SK-N-SH (cell line): ENCODE measurements around the gene C1QL4. TPM values are rescaled to one million over a fixed set of nuclear protein-coding genes. Genes with fewer than 3 reads are reported as not detected.

ENCODE experiments used
- CTCF ChIA-PET: fragments of 300-600, 350-600 bp; formaldehyde crosslinking; extraction: SDS; loops from one replicate; lab custom pipeline; 2021; lab: Yijun Ruan, JAX
- POLR2A ChIA-PET: fragments of 350-600 bp; sonication (Branson Sonifier 250); formaldehyde crosslinking; extraction: SDS; loops from one replicate; lab custom pipeline; 2020; ENCODE audit warnings: antibody characterized with exemption, inconsistent platforms; lab: Yijun Ruan, JAX
- DNase-seq: peaks from one replicate; pipeline ENCODE4 v3.0.0; 2012
- H2AFZ ChIP-seq: fragments of 200-600 bp; sonication (generic); 2 replicates; pipeline ENCODE4 v1.8.1; 2016; ENCODE audit warnings: antibody characterized with exemption, mild to moderate bottlenecking, low read depth
- H3F3A ChIP-seq: fragments of 200-600 bp; sonication (generic); replicated peaks from 2 replicates; pipeline ENCODE3; 2016; ENCODE audit warnings: antibody characterized with exemption, mild to moderate bottlenecking; ENCODE audit not compliant: insufficient read depth
- H3K27ac ChIP-seq, 2 experiments: fragments of 200-500 bp in 1 of 2; fragments of 200-600 bp in 1 of 2; sonication (Bioruptor generic) in 1 of 2; sonication (generic), shearing (Covaris generic) in 1 of 2; 2 replicates each; pipeline versions ENCODE4 v1.5.1 to v1.6.1; 2014 to 2016; ENCODE audit warnings: low read depth in 2 of 2, inconsistent platforms in 1 of 2, low read length in 1 of 2, mild to moderate bottlenecking in 1 of 2, mixed read lengths in 1 of 2
- H3K27me3 ChIP-seq: fragments of 200-600 bp; sonication (generic), shearing (Covaris generic); 2 replicates; pipeline ENCODE4 v1.6.1; 2016; ENCODE audit warnings: mixed run types; ENCODE audit not compliant: insufficient read depth
- H3K36me3 ChIP-seq, 2 experiments: fragments of 200-500 bp in 1 of 2; fragments of 200-600 bp in 1 of 2; sonication (Bioruptor generic) in 1 of 2; sonication (generic) in 1 of 2; replicated peaks in 1 of 2; 2 replicates each; pipeline versions ENCODE3 to v1.5.1; 2014 to 2016; ENCODE audit warnings: low read length in 1 of 2, mild to moderate bottlenecking in 1 of 2; ENCODE audit not compliant: insufficient read depth in 2 of 2, control insufficient read depth in 1 of 2
- H3K4me1 ChIP-seq, 2 experiments: fragments of 200-500 bp in 1 of 2; fragments of 200-600 bp in 1 of 2; sonication (Bioruptor generic) in 1 of 2; sonication (generic), shearing (Covaris generic) in 1 of 2; 2 replicates each; pipeline versions ENCODE4 v1.5.1 to v1.6.1; 2014 to 2016; ENCODE audit warnings: low read depth in 1 of 2, low read length in 1 of 2, mixed run types in 1 of 2; ENCODE audit not compliant: insufficient read depth in 2 of 2, control insufficient read depth in 1 of 2
- H3K4me2 ChIP-seq: fragments of 200-600 bp; sonication (generic), shearing (Covaris generic); 2 replicates; pipeline ENCODE4 v1.6.1; 2017; ENCODE audit warnings: mixed run types
- H3K4me3 ChIP-seq, 2 experiments: fragments of 200-500 bp in 1 of 2; fragments of 200-600 bp in 1 of 2; sonication (Bioruptor generic) in 1 of 2; sonication (generic), shearing (Covaris generic) in 1 of 2; 2 replicates each; pipeline versions ENCODE4 v1.5.1 to v1.8.1; 2014 to 2016; ENCODE audit warnings: low read depth in 2 of 2, inconsistent platforms in 1 of 2, low read length in 1 of 2, mild to moderate bottlenecking in 1 of 2, mixed read lengths in 1 of 2, moderate library complexity in 1 of 2
- H3K79me2 ChIP-seq: fragments of 200-600 bp; sonication (generic); 2 replicates; pipeline ENCODE4 v1.8.1; 2017; ENCODE audit warnings: mild to moderate bottlenecking; ENCODE audit not compliant: insufficient read depth
- H3K9ac ChIP-seq: fragments of 200-600 bp; sonication (generic); 2 replicates; pipeline ENCODE4 v1.6.1; 2017; ENCODE audit warnings: mixed run types
- H3K9me2 ChIP-seq: fragments of 200-600 bp; sonication (generic); 2 replicates; pipeline ENCODE4 v1.6.1; 2017; ENCODE audit warnings: mixed run types
- H3K9me3 ChIP-seq: fragments of 200-600 bp; sonication (generic); 2 replicates; pipeline ENCODE4 v1.6.1; 2017; ENCODE audit warnings: mixed run types, mild to moderate bottlenecking, moderate library complexity
- H4K20me1 ChIP-seq: fragments of 200-600 bp; sonication (generic); 2 replicates; pipeline ENCODE4 v1.6.1; 2017; ENCODE audit warnings: mild to moderate bottlenecking, mixed run types; ENCODE audit not compliant: insufficient read depth
- CHD2 ChIP-seq: fragments of 150-350 bp; IDR thresholded peaks from 2 replicates; pipeline ENCODE4 v1.6.1; 2018; ENCODE audit warnings: low read length; ENCODE audit not compliant: partially characterized antibody
- ELF1 ChIP-seq: IDR thresholded peaks from 2 replicates; pipeline ENCODE4 v1.4.0; 2012
- EZH2phosphoT487 ChIP-seq: fragments of 200-600 bp; sonication (generic); IDR thresholded peaks from 2 replicates; pipeline ENCODE4 v1.6.1; 2017; ENCODE audit warnings: low read depth, mixed run types, mild to moderate bottlenecking, antibody characterized with exemption, moderate library complexity, borderline replicate concordance
- FOXM1 ChIP-seq: IDR thresholded peaks from 2 replicates; pipeline ENCODE4 v1.4.0; 2012; ENCODE audit warnings: low read depth, mild to moderate bottlenecking
- JUND ChIP-seq: IDR thresholded peaks from 2 replicates; pipeline ENCODE4 v1.4.0; 2012
- PBX3 ChIP-seq: IDR thresholded peaks from 2 replicates; pipeline ENCODE4; 2012
- POLR2AphosphoS5 ChIP-seq: IDR thresholded peaks from 2 replicates; pipeline ENCODE4 v1.6.1; 2012; ENCODE audit warnings: low read depth, low read length
- RAD21 ChIP-seq: IDR thresholded peaks from 2 replicates; pipeline ENCODE4 v1.6.1; 2012; ENCODE audit warnings: mild to moderate bottlenecking, low read length
- REST ChIP-seq: IDR thresholded peaks from 2 replicates; pipeline ENCODE4 v1.6.1; 2012; ENCODE audit warnings: mild to moderate bottlenecking, low read depth, low read length, moderate library complexity
- SIN3A ChIP-seq: IDR thresholded peaks from 2 replicates; pipeline ENCODE4 v1.6.1; 2012; ENCODE audit warnings: low read depth, mild to moderate bottlenecking, low read length, moderate library complexity, borderline replicate concordance
- TCF12 ChIP-seq: IDR thresholded peaks from 2 replicates; pipeline ENCODE4 v1.4.0; 2012
- USF1 ChIP-seq: IDR thresholded peaks from 2 replicates; pipeline ENCODE4 v1.4.0; 2012; ENCODE audit warnings: low read depth, borderline replicate concordance
- YY1 ChIP-seq: IDR thresholded peaks from 2 replicates; pipeline ENCODE4 v1.4.0; 2012; ENCODE audit warnings: low read depth, mild to moderate bottlenecking
- WGBS: methylation state at CpG from one replicate; pipeline ENCODE4 v1.1.6; 2017; ENCODE audit warnings: low lambda C conversion rate; 5-methylcytosine and 5-hydroxymethylcytosine counted together
- polyA plus RNA-seq, 3 experiments: library from polyadenylated mRNA; depleted of rRNA; stranded (reverse); fragments of >200 nt; gene quantifications; 2 replicates each; pipeline ENCODE4 v1.2.3, GENCODE V29; 2012
- TF ChIP-seq, protein P1 (sequence below): fragments of 150-350 bp; IDR thresholded peaks from 2 replicates; pipeline ENCODE4 v1.6.1; 2017; ENCODE audit warnings: antibody characterized with exemption, low read length, low read depth, borderline replicate concordance
- TF ChIP-seq, protein P2 (sequence below): IDR thresholded peaks from 2 replicates; pipeline ENCODE4 v1.4.0; 2012; ENCODE audit warnings: low read depth, borderline replicate concordance
- TF ChIP-seq, protein P3 (sequence below): fragments of 150-350 bp; IDR thresholded peaks from 2 replicates; pipeline ENCODE4 v1.6.1; 2016; ENCODE audit warnings: mild to moderate bottlenecking, low read depth, low read length

The C1QL4 gene
- polyA plus RNA-seq, 1 of the 3 experiments (the other 2 are of a cell fraction): 14.6 TPM

- TF ChIP-seq, protein P1, sequence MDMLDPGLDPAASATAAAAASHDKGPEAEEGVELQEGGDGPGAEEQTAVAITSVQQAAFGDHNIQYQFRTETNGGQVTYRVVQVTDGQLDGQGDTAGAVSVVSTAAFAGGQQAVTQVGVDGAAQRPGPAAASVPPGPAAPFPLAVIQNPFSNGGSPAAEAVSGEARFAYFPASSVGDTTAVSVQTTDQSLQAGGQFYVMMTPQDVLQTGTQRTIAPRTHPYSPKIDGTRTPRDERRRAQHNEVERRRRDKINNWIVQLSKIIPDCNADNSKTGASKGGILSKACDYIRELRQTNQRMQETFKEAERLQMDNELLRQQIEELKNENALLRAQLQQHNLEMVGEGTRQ: no peak
- TF ChIP-seq JUND (no peak), EZH2phosphoT487 (no peak), FOXM1 (peak; percentile 100), YY1 (peak; percentile 82), ELF1 (peak; percentile 57; the same call in 1 of the 2 replicates)
- TF ChIP-seq, protein P2, sequence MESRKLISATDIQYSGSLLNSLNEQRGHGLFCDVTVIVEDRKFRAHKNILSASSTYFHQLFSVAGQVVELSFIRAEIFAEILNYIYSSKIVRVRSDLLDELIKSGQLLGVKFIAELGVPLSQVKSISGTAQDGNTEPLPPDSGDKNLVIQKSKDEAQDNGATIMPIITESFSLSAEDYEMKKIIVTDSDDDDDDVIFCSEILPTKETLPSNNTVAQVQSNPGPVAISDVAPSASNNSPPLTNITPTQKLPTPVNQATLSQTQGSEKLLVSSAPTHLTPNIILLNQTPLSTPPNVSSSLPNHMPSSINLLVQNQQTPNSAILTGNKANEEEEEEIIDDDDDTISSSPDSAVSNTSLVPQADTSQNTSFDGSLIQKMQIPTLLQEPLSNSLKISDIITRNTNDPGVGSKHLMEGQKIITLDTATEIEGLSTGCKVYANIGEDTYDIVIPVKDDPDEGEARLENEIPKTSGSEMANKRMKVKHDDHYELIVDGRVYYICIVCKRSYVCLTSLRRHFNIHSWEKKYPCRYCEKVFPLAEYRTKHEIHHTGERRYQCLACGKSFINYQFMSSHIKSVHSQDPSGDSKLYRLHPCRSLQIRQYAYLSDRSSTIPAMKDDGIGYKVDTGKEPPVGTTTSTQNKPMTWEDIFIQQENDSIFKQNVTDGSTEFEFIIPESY: peak; percentile 96
Observed at GRCh38 chr12:49322708-49323523, 14.1 kb downstream of the C1QL4 start, which contains the start of gene TROAP (continued).

DNA sequence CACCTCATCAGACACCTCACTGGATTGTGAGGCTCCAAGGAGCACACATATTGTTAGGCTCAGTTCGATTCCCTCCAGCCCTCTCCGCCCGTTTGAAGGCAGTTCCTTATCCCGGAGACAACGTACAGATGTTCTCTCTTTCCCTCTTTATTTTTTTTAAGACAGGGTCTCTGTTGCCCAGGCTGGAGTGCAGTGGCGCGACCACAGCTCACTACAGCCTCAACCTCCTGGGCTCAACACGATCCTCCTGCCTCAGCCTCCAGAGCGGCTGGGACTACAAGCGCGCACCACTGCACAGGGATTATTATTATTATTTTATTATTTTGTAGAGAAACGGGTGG lies 14.7 kb downstream of the C1QL4 start:
- H3K27ac ChIP-seq: peak overlapping the region; percentile 58 to 65
- TF ChIP-seq, protein P3, sequence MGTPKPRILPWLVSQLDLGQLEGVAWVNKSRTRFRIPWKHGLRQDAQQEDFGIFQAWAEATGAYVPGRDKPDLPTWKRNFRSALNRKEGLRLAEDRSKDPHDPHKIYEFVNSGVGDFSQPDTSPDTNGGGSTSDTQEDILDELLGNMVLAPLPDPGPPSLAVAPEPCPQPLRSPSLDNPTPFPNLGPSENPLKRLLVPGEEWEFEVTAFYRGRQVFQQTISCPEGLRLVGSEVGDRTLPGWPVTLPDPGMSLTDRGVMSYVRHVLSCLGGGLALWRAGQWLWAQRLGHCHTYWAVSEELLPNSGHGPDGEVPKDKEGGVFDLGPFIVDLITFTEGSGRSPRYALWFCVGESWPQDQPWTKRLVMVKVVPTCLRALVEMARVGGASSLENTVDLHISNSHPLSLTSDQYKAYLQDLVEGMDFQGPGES: no peak
- TF ChIP-seq, protein P1: no peak
- TF ChIP-seq CHD2 (no peak), FOXM1 (no peak), POLR2AphosphoS5 (no peak), SIN3A (no peak), JUND (no peak), USF1 (no peak), RAD21 (no peak), PBX3 (no peak), TCF12 (no peak), REST (no peak)
- TF ChIP-seq, all 33 proteins: peak for 0
- peak overlapping the region; percentile 67 to 72 for H3K4me3 ChIP-seq
- no peaks in the 10 kb centered on the region for H3K27me3 ChIP-seq
- H3K4me2 ChIP-seq: peak overlapping the region; percentile 80
- peaks cover 19% of the 10 kb centered on the region for H3K79me2 ChIP-seq
- ChIA-PET POLR2A (interaction anchor here (0.6 to 2.2 kb wide), 9 partner anchors 9 to 464 kb away, joined by 3 to 34 read pairs (median 6); partner anchors contain the start of genes C1QL4, PRPH, TUBA1A and TUBA1B), CTCF (interaction anchor here (1.0 to 5.4 kb wide), 6 partner anchors 10 to 45 kb away, joined by 4 to 48 read pairs (median 18); partner anchors contain the start of genes C1QL4 and SPATS2)
- WGBS: 18% methylated on average over 12 of the region's 12 CpGs
- H3K9me2 ChIP-seq: no peaks in the 10 kb centered on the region
- peaks cover 0 to 14% of the 10 kb centered on the region in 2 experiments; a peak in 1 of 4 replicates for H3K4me1 ChIP-seq
- H3K9ac ChIP-seq: peak overlapping the region; percentile 80
- no peaks in the 10 kb centered on the region for H4K20me1 ChIP-seq
- H2AFZ ChIP-seq: peak overlapping the region; percentile 80
- DNase-seq: no peak
- H3F3A ChIP-seq: peaks cover 5% of the 10 kb centered on the region
- peaks cover 0 to 6% of the 10 kb centered on the region in 2 experiments for H3K36me3 ChIP-seq
- no peaks in the 10 kb centered on the region for H3K9me3 ChIP-seq
